ENCODE results near the gene SELPLG. TPM values are rescaled to one million over a fixed set of nuclear protein-coding genes. Genes with fewer than 3 reads are reported as not detected.
A peak's percentile ranks its signal among the peaks of the same experiment; 100 is the strongest.
"Not testable (repeated sequence)": the region's sequence is repeated elsewhere in the genome, so short reads cannot be mapped to it uniquely, and the experiment has no call there.

The SELPLG gene
- total RNA-seq, 1 donor from 2014 or later, result 0.34 TPM

DNA sequence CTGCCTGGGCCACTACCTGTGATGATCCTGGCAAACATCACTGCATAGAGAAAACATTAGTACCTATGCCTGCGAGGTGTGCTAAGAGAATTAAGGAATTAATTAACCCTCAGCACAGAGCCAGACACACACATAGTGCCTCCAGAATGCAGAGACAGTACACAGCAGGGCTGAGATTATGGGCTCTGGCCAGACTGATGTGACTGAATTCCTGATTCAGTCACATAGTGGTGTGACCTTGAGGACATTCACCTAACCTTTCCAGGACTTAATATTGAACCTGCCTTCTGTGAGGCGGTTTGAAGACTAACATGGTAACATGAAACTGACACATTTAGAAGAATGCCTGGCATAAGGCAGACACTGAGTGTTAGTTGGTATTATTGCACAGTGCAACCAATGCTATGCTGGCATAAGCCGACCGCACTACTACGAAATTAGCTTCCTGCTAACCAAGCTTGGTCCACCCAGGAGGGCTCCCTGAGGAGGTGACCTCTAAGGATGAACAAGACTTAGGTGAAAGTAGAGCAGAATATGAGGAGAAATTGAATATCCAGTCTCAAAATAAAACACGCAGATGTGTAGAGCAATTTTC is 32.0 kb upstream of the SELPLG start:
- Mint-ChIP-seq H3K27me3 (ENCODE audit: unreplicated experiment) (no peaks in the 10 kb centered on the region), H3K36me3 (ENCODE audit: unreplicated experiment) (no peaks in the 10 kb centered on the region), H3K27ac (ENCODE audit: unreplicated experiment) (peak overlapping the region; percentile 91), H3K9me3 (ENCODE audit: unreplicated experiment) (peaks cover 6% of the 10 kb centered on the region), H3K4me1 (ENCODE audit: low read depth, unreplicated experiment) (peaks cover 51% of the 10 kb centered on the region), H3K4me3 (ENCODE audit: unreplicated experiment) (peak overlapping the region; percentile 11)
- TF ChIP-seq, protein P1, sequence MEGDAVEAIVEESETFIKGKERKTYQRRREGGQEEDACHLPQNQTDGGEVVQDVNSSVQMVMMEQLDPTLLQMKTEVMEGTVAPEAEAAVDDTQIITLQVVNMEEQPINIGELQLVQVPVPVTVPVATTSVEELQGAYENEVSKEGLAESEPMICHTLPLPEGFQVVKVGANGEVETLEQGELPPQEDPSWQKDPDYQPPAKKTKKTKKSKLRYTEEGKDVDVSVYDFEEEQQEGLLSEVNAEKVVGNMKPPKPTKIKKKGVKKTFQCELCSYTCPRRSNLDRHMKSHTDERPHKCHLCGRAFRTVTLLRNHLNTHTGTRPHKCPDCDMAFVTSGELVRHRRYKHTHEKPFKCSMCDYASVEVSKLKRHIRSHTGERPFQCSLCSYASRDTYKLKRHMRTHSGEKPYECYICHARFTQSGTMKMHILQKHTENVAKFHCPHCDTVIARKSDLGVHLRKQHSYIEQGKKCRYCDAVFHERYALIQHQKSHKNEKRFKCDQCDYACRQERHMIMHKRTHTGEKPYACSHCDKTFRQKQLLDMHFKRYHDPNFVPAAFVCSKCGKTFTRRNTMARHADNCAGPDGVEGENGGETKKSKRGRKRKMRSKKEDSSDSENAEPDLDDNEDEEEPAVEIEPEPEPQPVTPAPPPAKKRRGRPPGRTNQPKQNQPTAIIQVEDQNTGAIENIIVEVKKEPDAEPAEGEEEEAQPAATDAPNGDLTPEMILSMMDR (IDR thresholded peaks at IDR 0.05; ENCODE audit: partially characterized antibody, unreplicated experiment), result no peak
- DNase-seq, result no peak

DNA sequence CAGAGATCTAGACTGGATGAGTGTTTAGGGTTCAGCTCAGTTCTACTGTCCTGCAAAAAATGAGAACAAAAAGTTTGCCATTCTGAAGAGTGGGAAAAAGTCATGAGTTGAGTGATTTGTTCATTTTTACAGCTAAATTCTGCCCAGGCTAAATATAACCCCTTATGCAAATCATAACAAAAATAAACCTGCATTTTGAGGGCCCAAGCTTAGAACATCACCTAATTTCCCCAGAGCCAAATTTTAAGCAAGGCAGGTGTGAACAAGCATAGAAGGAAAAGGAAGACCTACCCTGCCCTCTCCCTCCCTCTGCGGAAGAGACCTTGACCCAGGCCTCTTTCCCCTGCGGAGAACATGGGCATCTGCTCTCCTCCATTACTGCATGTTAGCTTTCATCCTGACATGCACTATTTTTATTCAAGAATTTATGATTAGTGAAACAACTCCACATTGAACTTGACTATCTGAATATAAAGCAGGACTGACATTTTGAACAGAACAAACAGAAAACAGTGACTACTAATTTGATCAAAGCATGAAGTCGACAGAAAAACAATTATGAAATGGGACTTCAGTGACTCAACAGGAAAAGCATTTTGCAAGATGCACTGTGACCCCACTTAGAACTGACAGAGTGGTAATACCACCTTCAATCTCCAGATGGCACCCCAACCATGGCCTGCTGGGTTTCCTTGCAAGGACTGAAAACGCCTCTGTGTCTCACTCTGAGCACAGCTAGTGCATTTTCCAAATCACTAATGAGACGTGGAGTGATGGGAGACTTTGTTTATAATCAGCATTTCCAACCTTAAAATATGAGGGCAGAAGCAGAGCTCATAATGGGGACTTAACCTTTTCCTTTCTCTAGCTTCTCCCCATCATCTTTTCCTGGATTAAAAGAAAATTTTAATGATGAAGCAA is 30.9 kb upstream of the SELPLG start:
- peaks cover 6% of the 10 kb centered on the region for H3K9me3 Mint-ChIP-seq (ENCODE audit: unreplicated experiment)
- peak overlapping the region; percentile 76 for H3K4me3 Mint-ChIP-seq (ENCODE audit: unreplicated experiment)
- no peaks in the 10 kb centered on the region for H3K27me3 Mint-ChIP-seq (ENCODE audit: unreplicated experiment)
- peak; percentile 81 for DNase-seq
- peak overlapping the region; percentile 94 for H3K27ac Mint-ChIP-seq (ENCODE audit: unreplicated experiment)
- no peaks in the 10 kb centered on the region for H3K36me3 Mint-ChIP-seq (ENCODE audit: unreplicated experiment)
- TF ChIP-seq, protein P1 (IDR thresholded peaks at IDR 0.05; ENCODE audit: partially characterized antibody, unreplicated experiment), result peak; percentile 81
- peaks cover 44% of the 10 kb centered on the region for H3K4me1 Mint-ChIP-seq (ENCODE audit: low read depth, unreplicated experiment)

DNA sequence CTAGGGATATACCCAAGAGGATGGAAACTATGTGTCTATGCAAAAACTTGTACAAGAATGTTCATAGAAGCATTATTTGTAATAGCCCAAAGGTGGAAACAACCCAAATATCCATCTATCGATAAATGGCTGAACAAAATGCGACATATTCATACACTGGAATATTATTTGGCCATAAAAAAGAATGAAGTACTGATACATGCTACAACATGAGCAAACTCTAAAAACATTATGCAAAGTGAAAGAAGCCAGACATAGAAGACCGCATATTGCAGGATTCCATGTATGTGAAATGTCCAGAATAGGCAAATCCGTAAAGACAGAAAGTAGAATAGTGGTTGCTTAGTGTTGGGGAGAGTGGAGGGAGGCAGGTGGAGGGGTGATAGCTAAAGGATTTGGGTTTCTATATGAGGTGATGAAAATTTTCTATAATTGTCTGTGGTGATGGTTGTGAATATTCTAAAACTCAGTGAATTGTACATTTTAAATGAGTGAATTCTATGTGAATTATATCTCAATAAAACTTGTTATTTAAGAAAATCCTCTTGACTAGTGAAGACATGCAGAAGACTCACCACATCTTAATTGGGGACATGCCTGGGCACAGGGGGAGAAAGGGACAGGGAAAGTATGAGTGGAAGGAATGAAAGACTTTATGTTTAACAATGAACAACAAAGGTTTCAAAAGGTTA is 29.8 kb upstream of the SELPLG start:
- Mint-ChIP-seq H3K9me3 (ENCODE audit: unreplicated experiment) (peaks cover 6% of the 10 kb centered on the region), H3K27me3 (ENCODE audit: unreplicated experiment) (no peaks in the 10 kb centered on the region), H3K36me3 (ENCODE audit: unreplicated experiment) (no peaks in the 10 kb centered on the region), H3K4me1 (ENCODE audit: low read depth, unreplicated experiment) (peaks cover 41% of the 10 kb centered on the region), H3K4me3 (ENCODE audit: unreplicated experiment) (no peak overlapping the region), H3K27ac (ENCODE audit: unreplicated experiment) (peak overlapping the region; percentile 65)
- no peak for DNase-seq
- TF ChIP-seq, protein P1 (IDR thresholded peaks at IDR 0.05; ENCODE audit: partially characterized antibody, unreplicated experiment), result no peak

DNA sequence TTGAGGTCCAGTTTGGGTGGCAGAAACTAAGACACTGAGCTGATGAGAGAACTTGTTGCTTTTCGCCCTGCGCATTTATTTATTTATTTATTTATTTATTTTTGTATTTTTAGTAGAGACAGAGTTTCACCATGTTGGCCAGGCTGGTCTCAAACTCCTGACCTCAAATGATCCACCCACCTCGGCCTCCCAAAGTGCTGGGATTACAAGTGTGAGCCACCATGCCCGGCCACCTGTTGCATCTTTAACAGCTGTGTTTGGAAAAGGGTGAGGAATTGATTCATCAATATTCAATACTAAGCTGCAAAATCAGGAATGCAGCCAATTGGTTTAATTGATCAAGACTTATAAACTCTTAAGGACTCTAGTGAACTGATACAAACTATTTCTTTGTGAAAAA is 24.4 kb upstream of the SELPLG start:
- DNase-seq; H3K27me3 Mint-ChIP-seq (ENCODE audit: unreplicated experiment); H3K4me3 Mint-ChIP-seq (ENCODE audit: unreplicated experiment); H3K36me3 Mint-ChIP-seq (ENCODE audit: unreplicated experiment); H3K27ac Mint-ChIP-seq (ENCODE audit: unreplicated experiment): not testable (repeated sequence)
- Mint-ChIP-seq H3K9me3 (ENCODE audit: unreplicated experiment) (peaks cover 14% of the 10 kb centered on the region), H3K4me1 (ENCODE audit: low read depth, unreplicated experiment) (peaks cover 27% of the 10 kb centered on the region)

DNA sequence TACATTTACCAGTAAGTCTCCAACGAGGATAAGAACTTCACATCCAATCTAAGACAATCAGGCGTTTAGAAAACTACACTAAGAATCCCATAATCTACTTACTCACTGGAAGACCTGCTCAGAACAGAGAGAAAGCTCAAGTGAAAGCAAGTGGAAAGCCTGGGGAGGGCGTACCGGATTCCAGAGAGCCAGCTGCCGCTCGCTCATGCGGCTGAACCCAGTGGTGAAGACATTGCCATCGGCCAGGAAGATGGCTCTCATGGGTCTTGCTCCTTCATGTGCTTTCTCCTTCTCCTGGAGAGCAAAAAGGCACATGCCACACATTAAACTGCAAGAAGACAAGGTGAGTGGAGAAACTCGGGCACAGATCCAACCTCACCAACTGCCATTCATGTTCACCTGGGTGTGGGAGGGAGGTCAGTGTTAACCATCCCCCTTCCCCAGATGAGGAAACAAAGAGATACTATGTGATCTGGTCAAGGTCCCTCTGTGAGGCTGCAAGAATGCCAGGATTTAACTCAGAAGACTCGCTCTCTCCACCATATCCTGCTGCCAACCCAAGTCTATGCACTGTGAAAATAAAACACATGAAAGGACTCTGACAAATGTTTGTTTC is 23.5 kb upstream of the SELPLG start:
- H3K27me3 Mint-ChIP-seq (ENCODE audit: unreplicated experiment), result peaks cover 8% of the 10 kb centered on the region
- peaks cover 34% of the 10 kb centered on the region for H3K4me1 Mint-ChIP-seq (ENCODE audit: low read depth, unreplicated experiment)
- no peak for DNase-seq
- H3K36me3 Mint-ChIP-seq (ENCODE audit: unreplicated experiment), result peaks cover 3% of the 10 kb centered on the region
- H3K9me3 Mint-ChIP-seq (ENCODE audit: unreplicated experiment), result peaks cover 14% of the 10 kb centered on the region
- TF ChIP-seq, protein P1 (IDR thresholded peaks at IDR 0.05; ENCODE audit: partially characterized antibody, unreplicated experiment), result no peak
- peak overlapping the region; percentile 91 for H3K27ac Mint-ChIP-seq (ENCODE audit: unreplicated experiment)
- peak overlapping the region; percentile 60 for H3K4me3 Mint-ChIP-seq (ENCODE audit: unreplicated experiment)

DNA sequence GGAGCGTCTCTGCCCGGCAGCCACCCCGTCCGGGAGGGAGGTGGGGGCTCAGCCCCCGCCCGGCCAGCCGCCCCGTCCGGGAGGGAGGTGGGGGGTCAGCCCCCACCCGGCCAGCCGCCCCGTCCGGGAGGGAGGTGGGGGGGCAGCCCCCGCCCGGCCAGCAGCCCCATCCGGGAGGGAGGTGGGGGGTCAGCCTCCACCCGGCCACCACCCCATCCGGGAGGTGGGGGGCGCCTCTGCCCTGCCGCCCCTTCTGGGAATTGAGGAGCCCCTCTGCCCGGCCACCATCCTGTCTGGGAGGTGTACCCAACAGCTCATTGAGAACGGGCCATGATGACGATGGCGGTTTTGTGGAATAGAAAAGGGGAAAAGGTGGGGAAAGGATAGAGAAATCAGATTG is 22.6 kb upstream of the SELPLG start:
- not testable (repeated sequence) for DNase-seq; H3K36me3 Mint-ChIP-seq (ENCODE audit: unreplicated experiment); H3K27me3 Mint-ChIP-seq (ENCODE audit: unreplicated experiment)
- Mint-ChIP-seq H3K9me3 (ENCODE audit: unreplicated experiment) (peaks cover 16% of the 10 kb centered on the region), H3K4me1 (ENCODE audit: low read depth, unreplicated experiment) (peaks cover 34% of the 10 kb centered on the region), H3K4me3 (ENCODE audit: unreplicated experiment) (peak overlapping the region; percentile 60), H3K27ac (ENCODE audit: unreplicated experiment) (peak overlapping the region; percentile 91)

DNA sequence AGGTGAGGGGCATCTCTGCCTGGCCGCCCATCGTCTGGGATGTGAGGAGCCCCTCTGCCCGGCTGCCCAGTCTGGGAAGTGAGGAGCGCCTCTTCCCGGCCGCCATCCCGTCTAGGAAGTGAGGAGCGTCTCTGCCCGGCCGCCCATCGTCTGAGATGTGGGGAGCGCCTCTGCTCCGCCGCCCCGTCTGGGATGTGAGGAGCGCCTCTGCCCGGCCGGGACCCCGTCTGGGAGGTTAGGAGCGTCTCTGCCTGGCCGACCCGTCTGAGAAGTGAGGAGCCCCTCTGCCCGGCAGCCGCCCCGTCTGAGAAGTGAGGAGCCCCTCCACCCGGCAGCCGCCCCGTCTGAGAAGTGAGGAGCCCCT is 22.1 kb upstream of the SELPLG start:
- Mint-ChIP-seq H3K4me1 (ENCODE audit: low read depth, unreplicated experiment) (peaks cover 34% of the 10 kb centered on the region), H3K9me3 (ENCODE audit: unreplicated experiment) (peaks cover 16% of the 10 kb centered on the region)
- not testable (repeated sequence) for DNase-seq; H3K27ac Mint-ChIP-seq (ENCODE audit: unreplicated experiment); H3K27me3 Mint-ChIP-seq (ENCODE audit: unreplicated experiment); H3K4me3 Mint-ChIP-seq (ENCODE audit: unreplicated experiment); H3K36me3 Mint-ChIP-seq (ENCODE audit: unreplicated experiment)
